GM18951 (cell line): ENCODE results near the gene TRPM3.

Experiments used
- POLR2A ChIP-seq: IDR thresholded peaks from 4 replicates; pipeline ENCODE4 v1.6.1; 2011; ENCODE audit warnings: mild to moderate bottlenecking; ENCODE audit not compliant: insufficient read length, insufficient read depth; ENCODE audit errors: extremely low read depth
- in situ Hi-C: fragments of 300-500 bp; cut with MboI; formaldehyde crosslinking; loops from one replicate; pipeline ENCODE4 v1.12.0; 2022; ENCODE audit warnings: low sequenced_read_pairs, mixed read lengths, inconsistent platforms; ENCODE audit not compliant: unreplicated experiment

TRPM3 gene

DNA sequence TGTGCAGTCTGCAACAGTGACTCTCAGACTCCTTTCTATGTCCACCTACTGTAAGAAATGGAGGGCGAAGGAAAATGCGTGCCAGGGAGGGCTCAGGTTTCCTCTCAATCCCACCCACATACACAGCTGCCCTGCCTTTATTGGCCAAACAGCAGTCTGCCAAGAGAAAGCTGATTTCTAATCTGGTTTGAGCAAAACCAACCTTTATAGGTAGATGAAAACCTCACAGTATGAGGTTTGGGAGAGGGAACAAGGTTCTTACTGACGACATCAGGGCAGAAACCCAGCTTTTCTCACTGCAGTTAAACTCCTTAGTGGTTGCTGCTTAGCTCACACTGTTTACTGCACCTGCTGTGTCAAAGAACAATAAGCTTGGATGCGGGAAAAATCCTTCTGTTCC, 554.7 kb downstream of the TRPM3 start:
- in situ Hi-C loops: no loop called here
- no peak for TF ChIP-seq POLR2A

GRCh38 chr9:70566066-70566465, 555.4 kb downstream of the TRPM3 start:
- in situ Hi-C loops: no loop called here
- TF ChIP-seq POLR2A: no peak

DNA sequence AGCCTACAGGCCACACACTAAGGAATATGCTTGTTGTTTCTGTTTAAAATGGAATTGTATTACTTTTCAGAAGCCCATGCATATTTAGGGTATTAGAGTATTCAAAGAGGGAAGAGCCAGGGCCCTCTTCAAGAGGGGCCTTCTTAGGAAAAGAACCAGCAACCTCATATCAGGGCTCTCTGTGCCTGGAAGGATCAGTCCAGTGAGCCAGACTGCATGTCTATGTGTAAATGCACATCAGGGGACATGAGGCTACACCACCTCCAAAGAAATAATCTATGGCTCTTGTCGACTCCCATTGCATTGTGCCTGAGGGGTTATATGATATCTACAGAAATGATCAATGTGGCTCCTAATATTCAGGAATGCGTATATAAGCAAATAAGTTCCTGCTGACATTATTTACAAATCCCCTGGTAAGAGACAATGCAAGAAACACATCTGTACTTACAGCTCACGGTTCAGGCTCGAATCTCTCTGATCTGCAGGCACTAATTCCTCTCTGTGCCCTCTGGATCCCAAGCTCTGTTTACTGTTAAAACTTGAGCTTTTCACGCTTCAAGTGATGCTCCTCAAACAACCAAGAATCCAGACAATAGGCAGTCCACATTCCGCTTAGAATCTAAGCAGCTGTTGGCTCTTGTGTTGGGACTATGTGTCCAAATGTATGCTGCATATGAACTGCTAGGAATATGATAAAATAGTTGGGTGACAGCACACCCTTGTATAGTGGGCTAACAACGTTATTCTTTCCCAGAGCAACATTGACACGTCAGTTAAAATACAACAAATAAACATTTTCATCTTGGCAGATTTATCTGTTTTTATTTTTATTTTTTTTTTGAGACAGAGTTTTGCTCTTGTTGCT, 556.7 kb downstream of the TRPM3 start:
- in situ Hi-C loops: no loop called here
- no peak for TF ChIP-seq POLR2A

DNA sequence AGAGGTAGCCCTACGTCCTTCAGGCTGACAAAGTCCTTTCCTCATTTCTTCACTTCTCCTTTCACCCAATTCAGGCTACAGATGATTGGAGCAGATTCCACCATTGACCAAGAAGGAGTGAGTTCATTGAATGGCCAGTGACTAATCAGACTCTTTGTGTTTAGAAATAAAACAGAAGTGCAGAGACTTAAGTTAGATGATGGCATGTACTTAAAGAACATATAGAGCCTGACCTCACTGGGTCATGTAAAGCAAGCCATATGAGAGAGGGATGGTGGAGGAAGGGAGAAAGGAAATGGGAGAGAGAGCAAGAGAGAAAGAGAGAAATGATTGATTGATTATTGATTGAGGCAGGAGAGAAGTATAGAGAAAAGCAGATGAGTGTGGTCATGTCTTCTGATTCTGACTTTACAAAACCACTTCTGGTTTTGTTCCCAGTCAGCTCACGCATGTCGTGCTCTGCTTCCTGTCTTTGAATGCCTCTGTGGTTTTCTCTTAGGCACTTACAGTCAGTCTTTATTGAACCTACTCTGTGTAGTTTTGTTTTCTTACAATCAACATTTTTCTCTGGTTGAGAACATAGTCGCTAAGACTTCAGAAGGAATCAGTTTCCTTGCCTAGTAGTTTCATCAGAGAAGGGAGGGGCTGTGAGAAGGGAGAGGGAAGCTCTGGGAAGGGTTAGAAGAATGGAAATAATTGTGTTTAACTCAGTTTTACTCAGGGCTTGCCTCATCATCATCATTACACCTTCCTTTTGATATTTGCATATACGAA, 557.8 kb downstream of the TRPM3 start:
- TF ChIP-seq POLR2A: no peak
- in situ Hi-C loops: no loop called here

DNA sequence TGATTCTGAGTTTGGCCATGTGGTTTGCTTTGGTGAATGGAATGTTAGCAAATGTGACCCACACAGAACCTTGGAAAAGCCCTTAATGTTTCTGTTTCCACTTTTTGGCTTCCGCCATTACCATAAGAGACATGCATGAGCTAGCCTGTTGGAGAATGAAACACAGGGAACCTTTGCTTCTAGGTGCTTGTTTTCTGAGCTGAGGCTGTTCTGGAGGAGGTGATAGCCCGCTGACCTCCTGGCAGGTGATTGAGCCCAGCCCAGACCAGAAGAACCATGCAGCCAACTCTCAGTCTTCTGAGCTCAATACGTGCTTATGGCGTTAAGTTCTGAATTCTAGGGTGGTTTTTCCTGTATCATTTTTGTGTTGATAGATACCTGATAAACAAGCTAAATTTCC, 558.4 kb downstream of the TRPM3 start:
- in situ Hi-C loops: no loop called here
- TF ChIP-seq POLR2A: no peak

DNA sequence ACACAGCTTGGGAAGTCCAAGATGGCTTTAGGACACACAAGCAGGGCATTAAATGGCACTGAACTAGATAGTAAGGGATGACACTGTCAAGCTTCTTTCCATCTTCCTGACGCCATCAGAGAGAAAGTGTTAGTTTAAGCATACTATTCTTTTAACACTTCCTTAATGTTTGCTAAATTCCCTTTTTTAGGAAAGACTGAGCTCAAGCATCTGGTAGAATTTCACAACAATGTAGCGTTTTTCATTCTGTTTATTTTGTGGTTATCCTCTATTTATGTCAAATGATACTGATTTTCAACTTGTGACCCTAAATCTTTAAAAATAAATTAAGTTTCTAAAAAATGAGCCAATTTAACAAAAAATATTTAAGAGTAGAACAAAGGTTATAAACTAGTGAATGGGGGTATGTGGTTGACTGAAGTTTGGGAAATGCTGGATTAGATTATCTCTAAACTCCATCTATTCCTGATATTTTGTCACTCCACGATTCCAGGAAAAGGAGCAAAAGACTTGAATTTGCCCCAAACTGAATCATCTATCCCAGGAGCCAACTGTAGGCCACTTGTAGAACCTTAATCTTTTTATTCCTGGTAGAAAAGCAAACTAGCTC, 559.5 kb downstream of the TRPM3 start:
- in situ Hi-C loops: no loop called here
- no peak for TF ChIP-seq POLR2A

- no peak for TF ChIP-seq POLR2A
- in situ Hi-C loops: no loop called here
These were observed 560.3 kb downstream of the TRPM3 start for GRCh38 chr9:70561111-70561510.

DNA sequence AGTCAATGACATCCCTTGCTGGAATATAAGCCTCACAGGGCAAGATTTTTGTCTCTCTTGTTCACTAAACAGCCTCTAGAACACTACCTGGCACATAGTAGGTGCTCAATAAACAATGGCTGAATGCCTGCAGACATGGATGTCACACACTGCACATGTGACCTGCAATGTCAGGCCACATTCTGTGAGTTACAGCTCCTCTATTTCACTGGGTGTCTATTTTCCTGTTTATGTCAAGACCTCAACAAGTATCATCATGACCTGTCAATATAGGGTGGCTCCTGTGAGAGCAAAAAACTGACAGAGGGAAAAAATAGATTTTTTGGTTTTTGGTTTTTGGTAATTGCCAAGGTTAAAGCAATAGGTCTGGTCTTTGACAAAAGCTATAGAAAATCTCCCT, 562.3 kb downstream of the TRPM3 start:
- in situ Hi-C loops: no loop called here
- TF ChIP-seq POLR2A: no peak

GRCh38 chr9:70557661-70558369, 563.6 kb downstream of the TRPM3 start:
- no peak for TF ChIP-seq POLR2A
- in situ Hi-C loops: no loop called here

GRCh38 chr9:70556771-70557170, 564.6 kb downstream of the TRPM3 start:
- in situ Hi-C loops: no loop called here
- no peak for TF ChIP-seq POLR2A

DNA sequence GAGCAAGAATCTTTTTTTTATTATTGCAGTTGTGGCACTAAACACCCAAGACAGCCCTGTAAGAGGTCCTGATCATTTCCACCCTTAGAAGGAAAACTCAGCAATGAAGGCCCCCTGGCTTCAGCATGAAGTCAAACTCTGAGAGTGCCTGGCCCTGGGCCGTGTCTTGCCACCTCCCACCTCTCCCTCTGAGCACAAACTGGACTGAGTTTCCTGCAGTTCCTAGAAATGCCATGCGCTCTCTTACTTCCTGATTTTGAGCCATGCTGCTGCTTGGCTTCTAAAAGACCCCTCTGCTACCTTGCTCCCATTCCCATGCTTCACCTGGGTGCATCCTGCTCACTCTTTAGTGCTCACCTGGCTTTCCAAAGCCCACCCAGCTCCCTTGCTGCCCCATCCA, 566.5 kb downstream of the TRPM3 start:
- in situ Hi-C loops: no loop called here
- TF ChIP-seq POLR2A: no peak

DNA sequence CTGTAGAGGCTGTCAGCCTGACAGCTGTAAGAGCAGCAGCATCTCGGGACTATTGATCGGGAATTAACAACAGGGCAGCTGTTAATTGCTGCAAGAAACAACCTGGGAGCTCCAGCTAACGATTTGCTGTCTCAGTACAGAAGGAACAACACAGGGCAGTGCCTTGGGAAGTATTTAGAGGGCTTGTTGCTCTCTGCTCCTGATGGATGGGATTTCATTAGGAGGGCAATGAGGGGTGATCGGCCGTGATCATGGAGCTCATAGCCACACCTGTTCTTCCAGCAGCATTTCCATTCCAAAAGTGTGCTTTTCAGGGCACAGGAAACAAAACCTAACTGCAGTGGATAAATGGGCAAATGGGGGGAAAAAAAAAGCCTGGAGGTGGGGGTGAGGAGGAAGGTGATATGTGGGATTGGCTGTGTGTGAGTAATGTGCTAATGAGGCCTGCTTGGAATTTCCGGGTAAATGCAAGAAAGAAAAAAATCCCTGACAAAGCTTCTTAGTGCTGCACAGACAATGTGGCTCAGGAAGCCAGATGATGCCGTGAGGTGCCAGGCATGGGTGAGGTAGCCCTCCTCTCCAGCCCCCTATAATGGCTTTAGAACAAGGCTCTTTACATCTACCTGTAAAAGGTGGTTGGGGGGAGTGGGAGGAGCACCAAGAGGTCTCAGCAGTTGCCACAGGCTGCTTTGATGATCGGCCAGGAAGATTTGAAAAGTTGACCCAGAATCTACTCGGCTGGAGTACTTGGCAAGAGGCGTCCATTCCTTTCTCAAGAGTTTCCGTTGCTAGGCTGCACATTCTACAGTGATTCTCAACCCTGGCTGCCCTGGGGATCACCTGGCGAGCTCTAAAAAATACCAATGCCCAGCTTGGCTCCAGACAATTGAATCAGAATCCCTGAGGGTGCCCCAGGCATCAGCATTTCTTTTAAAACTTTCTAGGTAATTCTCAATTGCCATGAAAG, 567.4 kb downstream of the TRPM3 start:
- in situ Hi-C loops: no loop called here

DNA sequence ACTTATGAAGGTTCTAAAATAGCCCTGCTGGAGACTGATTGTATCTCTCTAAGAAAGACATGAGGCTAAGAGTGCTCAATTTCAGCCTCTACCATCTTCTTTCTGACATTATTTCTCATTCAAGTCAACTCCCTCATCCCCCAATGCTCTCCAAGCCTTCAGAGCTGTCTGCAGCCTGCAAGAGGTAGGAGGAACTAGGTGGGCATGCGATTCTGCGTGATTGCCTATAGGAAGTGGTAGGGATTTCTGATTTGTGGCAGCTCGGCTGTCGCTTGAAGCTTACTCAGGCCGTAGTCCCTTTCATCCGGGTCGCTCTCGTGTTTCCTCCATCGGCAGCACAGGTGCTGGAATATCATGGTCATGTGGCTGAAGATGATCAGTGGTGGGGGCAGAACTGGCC, 568.9 kb downstream of the TRPM3 start:
- no peak for TF ChIP-seq POLR2A

More for the DNA sequence above, 567.4 kb downstream of the TRPM3 start:
- TF ChIP-seq POLR2A: no peak

More for the DNA sequence above, 568.9 kb downstream of the TRPM3 start:
- in situ Hi-C loops: no loop called here
